SIG-M5 (cell line): Measurements from ENCODE around the gene CYP46A1.
"Not testable (repeated sequence)": the region's sequence is repeated elsewhere in the genome, so short reads cannot be mapped to it uniquely, and the experiment has no call there.

Source experiments
- DNase-seq: peaks from one replicate; lab custom pipeline; 2025; lab: John Stamatoyannopoulos, UW

CYP46A1 gene

DNA sequence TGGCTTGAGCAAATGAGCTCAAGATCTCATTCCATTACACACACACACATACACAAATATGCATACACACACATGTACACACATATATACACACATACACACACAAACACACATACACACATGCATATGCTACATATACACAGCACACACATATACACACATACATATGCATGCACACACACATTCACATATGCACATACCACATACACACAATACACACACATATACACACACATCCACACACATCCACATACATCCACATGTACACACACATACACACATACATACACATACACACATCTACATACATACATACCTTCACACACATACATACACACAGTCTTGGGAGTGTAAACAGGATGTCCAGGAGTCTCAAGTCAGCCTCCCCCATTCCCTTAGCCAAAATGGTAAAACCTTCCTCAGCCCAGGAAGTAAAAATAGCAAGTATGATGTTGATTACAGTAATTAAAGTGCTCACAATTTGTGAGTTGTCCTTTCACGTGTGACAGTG lies 26.4 kb upstream of the CYP46A1 start:
- no peak for DNase-seq

- no peak for DNase-seq
Observed at GRCh38 chr14:99658218-99658845, 25.8 kb upstream of the CYP46A1 start.

GRCh38 chr14:99659333-99659741 lies 24.8 kb upstream of the CYP46A1 start:
- no peak for DNase-seq

DNA sequence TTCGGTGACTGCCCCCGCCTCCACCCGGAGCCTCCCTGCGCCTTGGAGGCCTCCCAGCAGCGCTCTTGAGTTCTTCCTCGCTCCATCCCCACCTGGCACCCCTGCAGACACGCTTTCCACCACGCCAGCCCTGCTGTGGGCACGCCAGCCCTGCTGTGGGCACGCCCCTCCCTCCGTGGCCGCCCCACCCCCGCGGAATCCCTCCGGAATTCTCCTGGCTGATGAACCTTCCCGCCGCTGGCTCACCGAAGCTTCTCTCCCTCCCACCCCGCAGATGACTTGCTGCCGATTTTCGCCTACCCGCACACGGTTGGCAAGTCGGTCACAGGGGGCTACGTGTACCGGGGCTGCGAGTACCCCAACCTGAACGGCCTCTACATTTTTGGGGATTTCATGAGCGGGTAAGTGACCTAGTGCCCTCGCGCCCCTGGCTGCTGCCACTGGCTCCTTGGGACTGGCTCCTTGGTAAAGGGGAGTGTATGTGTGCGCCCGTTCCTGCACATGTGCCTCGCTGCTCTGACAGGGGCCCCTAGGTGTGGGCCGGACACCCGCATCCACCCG lies 24.0 kb upstream of the CYP46A1 start:
- no peak for DNase-seq

- no peak for DNase-seq
Observed at GRCh38 chr14:99660794-99661193, 23.3 kb upstream of the CYP46A1 start.

- DNase-seq, result not testable (repeated sequence)
Observed at GRCh38 chr14:99661206-99661605, 22.9 kb upstream of the CYP46A1 start.

GRCh38 chr14:99662846-99663245 lies 21.3 kb upstream of the CYP46A1 start:
- no peak for DNase-seq

DNA sequence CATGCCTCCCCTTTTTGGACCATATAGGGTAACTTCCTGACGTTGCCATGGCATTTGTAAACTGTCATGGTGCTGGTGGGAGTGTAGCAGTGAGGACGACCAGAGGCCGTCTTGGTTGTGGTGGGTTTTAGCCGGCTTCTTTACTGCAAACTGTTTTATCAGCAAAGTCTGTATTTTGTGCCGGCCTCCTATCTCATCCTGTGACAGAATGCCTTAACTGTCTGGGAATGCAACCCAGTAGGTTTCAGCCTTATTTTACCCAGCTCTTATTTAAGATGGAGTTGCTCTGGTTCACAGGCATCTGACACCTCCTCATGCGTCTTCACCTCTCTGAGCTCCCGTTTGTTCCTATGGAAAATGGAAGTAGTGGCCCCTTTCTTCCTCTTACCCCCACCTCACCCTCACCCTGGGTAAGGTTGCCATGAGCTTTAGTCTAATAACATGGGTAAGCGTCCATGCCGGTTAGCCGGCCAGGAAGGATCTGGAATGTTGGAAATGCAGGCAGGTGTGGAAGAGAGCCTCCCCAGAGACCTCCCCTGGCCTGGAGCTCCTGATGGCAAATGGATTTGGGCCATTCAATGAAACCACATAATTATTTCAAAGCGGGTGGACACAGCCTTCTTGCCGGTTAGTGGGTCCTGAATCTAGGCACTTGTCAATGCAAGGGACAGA lies 20.6 kb upstream of the CYP46A1 start:
- no peak for DNase-seq

DNA sequence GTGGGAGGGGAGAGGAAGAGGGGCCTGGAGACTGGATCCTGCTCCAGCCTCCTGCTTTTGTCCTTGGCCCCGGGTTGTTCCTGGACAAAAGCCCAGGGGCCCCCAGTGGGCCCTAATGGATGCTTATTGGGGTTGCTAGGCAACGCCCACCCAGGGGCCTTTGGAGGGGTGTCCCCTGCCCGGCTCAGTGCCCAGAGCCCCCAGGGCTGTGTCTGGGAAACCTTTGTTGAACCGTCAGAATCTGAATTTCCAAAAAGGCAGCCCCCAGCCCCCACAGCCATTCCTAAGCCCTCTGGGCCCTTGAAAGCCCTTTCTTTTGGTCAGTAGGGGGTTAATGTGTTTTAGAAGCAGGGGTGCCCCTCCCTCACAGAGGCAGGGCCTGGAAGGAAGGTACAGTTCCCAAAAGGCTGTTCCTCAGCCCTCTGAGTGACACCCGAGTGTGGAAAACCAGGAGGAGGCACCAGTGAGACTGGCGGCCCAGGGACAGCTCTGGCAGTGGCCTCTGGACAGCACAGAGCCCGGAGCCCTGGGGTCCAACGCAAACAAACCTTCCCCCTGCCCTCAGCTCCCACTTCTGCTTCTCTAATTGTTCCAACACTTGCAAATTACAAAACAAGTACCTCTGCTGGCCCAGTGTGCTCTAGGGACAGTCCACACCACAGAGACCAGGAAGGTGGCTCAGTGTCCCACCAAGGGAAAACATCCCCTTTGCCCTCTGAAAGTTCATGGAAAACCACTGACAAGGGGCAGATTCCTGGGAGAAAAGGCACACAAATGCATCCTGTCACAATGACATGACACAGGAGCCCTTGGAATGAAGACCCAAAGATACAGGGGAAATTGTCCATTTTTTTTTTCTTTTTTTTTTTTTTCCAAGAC lies 19.8 kb upstream of the CYP46A1 start:
- no peak for DNase-seq

DNA sequence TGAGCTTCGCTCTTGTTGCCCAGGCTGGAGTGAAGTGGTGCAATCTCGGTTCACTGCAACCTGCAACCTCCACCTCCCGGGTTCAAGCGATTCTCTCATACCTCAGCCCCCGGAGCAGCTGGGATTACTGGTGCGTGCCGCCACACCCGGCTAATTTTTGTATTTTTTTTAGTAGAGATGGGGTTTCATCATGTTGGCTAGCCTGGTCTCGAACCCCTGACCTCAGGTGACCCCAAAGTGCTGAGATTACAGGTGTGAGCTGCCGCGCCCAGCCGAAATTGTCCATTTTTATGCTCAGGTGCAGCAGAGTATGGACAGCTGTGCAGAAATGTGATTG lies 19.2 kb upstream of the CYP46A1 start:
- no peak for DNase-seq

GRCh38 chr14:99666533-99666932 lies 17.6 kb upstream of the CYP46A1 start:
- DNase-seq, result no peak

GRCh38 chr14:99667045-99667444 lies 17.1 kb upstream of the CYP46A1 start:
- no peak for DNase-seq

DNA sequence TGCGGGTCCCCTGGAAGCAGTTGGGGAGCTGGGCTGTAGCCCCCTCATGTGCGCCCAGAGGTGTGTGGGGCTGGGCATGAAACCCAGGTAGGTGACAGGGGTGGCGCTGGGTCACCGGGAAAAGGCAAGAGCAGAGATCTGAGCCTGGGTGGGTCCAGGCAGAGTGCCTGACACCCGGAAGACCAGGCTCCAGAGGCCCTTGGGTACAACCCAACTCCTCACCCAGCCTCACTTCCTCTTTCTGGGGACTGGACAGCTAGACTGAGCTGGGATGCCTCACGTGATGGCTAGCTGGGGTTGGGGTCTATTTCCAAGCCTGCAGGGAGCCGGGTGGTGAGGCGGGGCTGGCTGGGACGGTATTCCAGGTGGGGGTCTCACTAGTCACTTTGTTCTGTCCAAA lies 16.3 kb upstream of the CYP46A1 start:
- no peak for DNase-seq

GRCh38 chr14:99668307-99669295 lies 15.5 kb upstream of the CYP46A1 start:
- no peak for DNase-seq

DNA sequence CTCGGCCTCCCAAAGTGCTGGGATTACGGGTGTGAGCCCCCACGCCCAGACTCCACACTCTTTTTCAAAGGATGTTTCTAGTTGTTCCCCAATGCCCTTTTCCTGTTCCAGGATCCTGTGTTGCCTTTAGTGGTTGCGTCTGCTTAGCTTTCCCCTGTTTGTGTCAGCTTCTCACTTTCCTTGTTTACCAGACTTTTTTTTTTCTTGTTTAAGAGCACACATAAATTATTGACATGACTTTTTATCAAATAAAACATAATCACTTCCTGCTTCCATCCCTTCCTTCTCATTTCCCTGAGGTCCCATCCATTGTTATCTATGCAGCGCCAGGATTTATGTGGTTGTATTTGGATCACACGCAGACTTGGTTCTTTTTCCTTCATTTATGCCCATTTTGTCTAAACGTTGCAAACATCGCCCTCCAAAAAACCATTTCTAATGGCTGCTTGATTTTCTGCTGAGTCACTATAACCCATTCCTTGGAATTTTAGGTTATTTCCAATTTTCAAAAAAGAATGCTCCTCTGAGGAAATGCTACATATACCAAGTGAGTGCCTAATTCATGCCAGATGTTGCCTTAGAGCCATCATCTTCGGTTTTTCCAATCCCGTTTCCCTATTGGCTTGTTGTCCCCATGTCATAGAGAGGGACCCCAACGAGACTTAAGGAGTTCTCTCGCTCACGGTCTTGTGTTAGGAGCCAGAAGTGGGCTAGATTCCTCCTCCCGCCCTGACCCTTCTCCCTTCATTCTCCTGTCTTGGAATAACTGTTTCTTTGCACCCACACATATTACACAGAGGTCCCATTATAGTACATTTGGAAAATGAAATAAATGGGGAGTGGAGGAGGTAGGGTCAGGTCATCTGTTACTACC lies 13.5 kb upstream of the CYP46A1 start:
- DNase-seq, result no peak

- DNase-seq, result no peak
Observed at GRCh38 chr14:99671235-99672224, 12.6 kb upstream of the CYP46A1 start.

- DNase-seq, result no peak
Observed at GRCh38 chr14:99672506-99673304, 11.4 kb upstream of the CYP46A1 start.
